DMS 273 treated with DMSO at 0.1 percent for 48 hours (cell line): ENCODE results near the gene LRP1B.
"Not testable (repeated sequence)": the region's sequence is repeated elsewhere in the genome, so short reads cannot be mapped to it uniquely, and the experiment has no call there.

Source experiments
- DNase-seq: peaks from one replicate; lab custom pipeline; 2025; lab: John Stamatoyannopoulos, UW

Gene LRP1B

GRCh38 chr2:140440815-140441214 lies 1690.0 kb downstream of the LRP1B start:
- DNase-seq = no peak

DNA sequence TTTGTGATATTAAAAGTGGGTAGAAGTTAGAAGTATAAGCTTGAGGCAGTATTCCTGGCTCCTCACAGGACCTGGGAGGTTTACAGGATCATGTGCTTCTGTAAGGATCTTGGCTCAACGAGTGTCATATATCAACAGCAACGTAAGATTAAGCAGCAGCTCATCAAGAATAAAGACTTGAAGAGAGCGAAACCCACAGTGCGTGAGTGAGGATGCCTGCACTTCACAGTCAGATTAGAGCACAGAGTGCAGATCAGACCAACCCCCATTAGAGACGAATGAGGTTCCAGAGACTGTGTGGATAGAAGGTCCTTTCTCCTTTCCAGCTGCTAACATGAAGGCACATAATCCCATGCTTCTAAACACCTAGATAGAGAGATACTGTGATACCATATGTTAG lies 1693.9 kb downstream of the LRP1B start:
- no peak for DNase-seq

DNA sequence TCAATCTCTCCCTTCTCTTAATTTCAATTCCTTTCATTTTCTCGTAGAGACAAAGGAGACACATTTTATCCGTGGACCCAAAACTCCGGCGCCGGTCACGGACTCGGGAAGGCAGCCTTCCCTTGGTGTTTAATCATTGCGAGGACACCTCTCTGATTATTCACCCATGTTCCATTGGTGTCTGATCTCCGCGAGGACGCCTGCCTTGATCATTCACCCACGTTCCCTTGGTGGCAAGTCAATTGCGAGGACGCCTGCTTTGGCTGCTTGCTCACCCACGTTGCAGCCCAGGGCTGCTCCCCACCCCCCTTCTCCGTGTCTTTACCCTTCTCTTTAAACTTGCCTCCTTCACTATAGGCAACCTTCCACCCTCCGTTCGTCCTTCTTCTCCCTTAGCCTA lies 1703.8 kb downstream of the LRP1B start:
- DNase-seq = not testable (repeated sequence)

DNA sequence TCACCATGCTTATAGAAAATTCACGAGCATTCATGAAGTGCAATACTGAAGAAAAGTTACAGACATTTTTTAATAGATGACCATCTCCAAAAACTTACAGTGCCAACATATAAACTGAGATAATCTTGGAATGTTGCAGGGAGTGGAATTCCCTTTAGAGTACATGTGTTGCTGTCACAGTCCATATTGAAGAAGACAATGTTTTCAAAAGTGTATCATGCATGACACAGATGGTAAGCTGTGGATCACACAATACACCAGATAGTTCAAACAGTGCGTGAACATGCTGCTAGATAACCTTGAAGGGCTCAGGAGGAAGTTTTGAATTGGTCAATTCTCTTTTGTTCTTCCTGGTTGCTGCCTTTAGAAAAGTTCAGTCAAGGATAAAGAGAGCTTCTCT lies 1706.3 kb downstream of the LRP1B start:
- DNase-seq = no peak

- DNase-seq = no peak
These were observed 1708.1 kb downstream of the LRP1B start for GRCh38 chr2:140422759-140423158.

- DNase-seq = no peak
These were observed 1713.3 kb downstream of the LRP1B start for GRCh38 chr2:140417504-140417903.

GRCh38 chr2:140416577-140416976 lies 1714.2 kb downstream of the LRP1B start:
- DNase-seq = no peak

DNA sequence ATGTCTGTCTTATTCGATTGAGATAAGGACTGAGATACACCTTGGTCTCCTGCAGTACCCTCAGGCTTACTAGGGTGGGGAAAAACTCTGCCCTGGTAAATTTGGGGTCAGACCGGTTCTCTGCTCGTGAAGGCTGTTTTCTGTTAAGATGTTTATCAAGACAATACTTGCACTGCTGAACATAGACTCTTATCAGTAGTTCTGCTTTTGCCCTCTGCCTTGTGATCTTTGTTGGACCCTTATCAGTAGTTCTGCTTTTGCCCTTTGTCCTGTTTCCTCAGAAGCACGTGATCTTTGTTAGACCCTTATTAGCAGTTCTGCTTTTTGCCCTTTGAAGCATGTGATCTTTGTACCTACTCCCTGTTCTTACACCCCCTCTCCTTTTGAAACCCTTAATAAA lies 1715.8 kb downstream of the LRP1B start:
- DNase-seq = not testable (repeated sequence)

- DNase-seq = no peak
These were observed 1720.1 kb downstream of the LRP1B start for GRCh38 chr2:140410695-140411094.

DNA sequence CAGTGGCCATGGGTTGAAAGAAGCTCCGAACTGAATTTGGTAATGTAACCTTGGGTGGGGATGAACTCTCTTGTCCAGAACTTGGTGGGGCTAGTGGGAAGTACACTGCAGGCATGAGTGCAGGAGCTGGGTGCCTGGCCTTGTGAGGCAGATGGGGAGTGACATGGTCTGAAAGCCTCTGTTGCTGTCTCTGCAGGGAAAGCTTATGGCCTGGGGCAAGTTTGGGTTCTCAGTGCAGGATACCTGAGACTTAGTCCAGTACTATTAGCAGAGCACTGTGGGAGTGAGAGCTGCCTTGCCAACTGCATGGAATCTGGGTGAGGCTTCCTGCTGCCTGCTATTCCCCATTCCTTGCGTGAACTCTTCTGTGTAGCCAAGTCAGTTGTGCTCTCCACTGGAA lies 1729.8 kb downstream of the LRP1B start:
- DNase-seq = no peak

DNA sequence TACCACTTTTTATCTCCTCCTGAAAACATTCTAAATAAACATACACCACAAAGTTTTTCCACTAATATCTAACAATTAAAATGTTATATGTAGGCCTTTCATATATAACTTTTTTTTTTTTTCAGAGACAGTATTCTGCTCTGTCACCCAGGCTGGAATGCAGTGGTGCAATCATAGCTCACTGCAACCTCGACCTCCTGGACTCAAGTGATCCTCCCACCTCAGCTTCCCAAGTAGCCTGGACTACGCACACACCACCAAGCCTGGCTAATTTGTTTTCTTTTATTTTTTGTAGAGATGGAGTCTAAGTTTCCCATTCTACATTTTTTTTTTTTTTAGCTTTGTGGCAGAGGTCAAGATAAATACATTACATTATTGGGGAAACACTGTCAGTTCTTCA lies 1738.0 kb downstream of the LRP1B start:
- DNase-seq = no peak

DNA sequence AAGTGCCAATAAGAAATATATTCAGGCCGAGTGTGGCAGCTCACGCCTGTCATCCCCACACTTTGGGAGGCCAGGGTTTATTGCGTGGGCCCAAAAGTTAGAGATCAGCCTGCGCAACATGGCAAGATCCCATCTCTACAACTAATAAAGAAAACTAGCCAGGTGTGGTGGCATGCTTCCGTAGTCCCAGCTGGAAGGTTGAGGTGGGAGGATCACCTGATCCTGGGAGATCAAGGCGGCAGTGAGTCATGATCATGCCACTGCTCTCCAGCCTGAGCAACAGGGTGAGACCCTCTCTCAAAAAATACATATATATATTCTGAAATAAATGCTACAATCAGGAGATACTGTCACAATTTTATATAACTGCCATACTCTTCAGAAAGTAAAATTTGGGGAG lies 1745.9 kb downstream of the LRP1B start:
- no peak for DNase-seq

GRCh38 chr2:140383781-140384180 lies 1747.0 kb downstream of the LRP1B start:
- no peak for DNase-seq

- no peak for DNase-seq
These were observed 1754.1 kb downstream of the LRP1B start for GRCh38 chr2:140376686-140377085.

DNA sequence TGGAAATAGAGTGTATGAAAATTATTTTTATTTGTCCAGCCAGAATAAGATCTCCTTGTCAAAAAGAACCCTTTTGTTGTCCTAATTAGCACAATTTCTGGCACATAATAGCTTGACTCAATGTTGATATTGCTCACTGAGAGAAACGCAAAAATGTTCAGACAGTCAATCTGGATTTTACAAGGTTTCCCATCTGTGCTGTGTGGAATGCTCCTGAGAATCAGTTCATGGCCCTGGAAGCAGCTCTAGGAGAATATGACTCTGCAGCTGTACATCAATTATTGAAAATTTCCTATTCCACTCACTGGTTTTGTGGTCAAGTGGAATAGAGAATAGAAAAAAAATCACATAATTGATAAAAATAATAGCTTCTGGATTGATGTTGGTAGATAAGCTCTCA lies 1767.7 kb downstream of the LRP1B start:
- no peak for DNase-seq

GRCh38 chr2:140362361-140362760 lies 1768.5 kb downstream of the LRP1B start:
- no peak for DNase-seq

DNA sequence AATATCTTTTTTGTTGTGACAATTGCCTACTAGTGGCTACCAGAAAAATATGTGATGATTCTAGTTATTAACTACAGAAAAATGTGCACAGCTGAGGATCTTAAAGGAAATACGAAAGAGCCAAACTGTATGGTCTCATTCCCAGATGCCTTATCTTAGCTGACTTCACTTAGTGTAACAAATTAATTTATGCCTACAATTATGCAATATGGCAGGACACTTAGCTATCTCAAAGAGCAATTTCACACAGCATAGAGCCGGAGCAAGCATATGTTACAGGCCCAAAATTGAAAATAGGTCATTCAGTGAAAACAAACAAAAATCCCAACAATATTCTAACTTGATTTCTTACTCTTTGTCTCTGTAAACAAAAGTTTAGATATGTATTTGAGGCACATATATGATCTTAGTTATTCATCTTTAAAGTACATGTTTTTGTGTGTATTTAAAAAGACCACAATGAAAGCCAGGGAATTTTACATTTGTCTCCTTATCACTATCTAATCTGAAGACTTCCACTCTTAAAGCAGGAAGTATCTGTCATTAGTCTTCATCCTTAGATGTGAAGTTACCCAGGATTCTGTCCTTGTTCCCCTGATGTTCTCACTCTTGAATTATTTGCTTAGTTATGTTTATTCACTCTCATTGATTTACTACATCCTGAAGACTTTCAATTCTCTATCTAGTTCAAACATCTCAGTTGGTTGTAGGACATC lies 1771.6 kb downstream of the LRP1B start:
- DNase-seq = no peak

- DNase-seq = no peak
These were observed 1774.1 kb downstream of the LRP1B start for GRCh38 chr2:140356697-140357096.

DNA sequence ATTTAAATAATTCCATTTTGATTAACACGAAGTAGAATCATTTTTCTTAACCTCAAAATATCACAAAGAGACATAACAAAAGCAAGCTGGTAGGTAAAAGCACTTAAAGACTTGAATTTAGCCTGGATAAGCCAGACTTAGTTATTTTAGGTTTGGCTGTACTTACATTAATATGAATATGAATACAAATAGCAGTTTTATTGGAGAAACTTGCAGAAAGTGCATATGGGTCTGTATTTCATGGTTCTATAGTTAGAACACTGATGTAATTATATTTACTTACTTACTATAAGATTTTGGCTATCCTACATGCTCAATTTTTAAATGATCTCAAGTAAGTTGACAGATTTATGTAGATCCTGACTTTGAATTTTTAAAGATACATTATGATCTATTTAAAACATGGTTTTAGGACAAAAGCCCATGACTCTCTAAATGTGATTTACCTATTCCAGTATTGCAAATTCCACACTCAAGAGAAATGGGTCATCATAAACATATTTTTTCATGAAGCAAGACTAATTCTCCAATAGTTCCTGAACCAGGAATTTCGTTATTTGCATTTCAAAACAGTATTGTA lies 1775.2 kb downstream of the LRP1B start:
- DNase-seq = no peak

DNA sequence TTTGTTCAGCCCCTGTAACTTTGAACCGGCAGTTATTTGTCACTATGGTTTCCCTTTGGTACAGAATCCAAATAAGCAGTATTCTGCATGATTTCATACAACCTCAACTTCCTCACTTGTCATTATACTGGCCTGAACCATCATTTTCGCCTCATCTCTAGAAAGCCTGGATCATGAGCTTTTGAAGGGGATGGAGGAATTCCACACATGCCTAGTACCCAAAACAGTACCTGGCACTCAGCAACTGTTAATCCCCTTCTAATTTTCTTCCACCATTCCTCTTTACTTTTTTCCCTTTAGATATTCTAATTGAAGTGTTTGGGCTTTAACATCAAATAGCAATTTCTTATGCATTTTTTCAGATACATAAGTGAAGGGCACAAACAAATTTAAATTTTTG lies 1776.3 kb downstream of the LRP1B start:
- DNase-seq = no peak

- no peak for DNase-seq
These were observed 1777.3 kb downstream of the LRP1B start for GRCh38 chr2:140353541-140353940.

DNA sequence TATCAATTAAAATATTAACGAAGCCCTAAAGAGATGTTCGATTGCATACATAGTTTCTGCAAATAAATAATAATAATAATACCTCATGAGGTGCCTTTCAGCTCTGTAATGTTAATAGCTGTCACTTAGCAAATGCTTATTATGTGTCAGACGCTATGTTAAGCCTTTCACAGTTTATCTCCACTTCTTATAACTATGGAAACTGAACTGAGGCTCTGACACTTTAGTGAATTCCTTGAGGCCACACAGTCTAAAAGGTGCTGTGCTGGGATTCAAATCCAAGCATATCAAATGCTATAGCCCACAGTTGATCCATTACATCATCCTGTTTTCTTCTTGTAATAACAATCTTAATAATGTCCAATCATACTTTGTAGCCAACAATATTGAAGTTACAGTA lies 1779.1 kb downstream of the LRP1B start:
- DNase-seq = no peak

DNA sequence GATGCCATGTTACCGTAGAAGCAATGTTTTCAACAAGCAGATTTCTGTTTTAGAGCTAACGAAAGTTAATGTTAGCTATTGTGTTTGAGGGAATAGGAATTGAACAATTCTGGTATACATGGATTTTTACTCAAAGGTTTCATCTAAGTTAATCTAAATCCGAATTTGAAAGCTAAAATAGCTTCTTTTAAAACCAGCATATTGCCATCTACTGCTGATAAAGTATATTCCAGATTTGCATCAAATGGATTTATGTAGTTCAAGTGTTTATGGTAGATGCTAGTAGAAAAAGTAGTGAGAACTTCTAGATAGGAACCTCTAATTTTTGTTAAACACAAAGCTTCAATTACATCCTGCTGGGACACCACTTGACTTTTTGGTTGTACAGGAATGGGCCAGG lies 1781.1 kb downstream of the LRP1B start:
- no peak for DNase-seq

DNA sequence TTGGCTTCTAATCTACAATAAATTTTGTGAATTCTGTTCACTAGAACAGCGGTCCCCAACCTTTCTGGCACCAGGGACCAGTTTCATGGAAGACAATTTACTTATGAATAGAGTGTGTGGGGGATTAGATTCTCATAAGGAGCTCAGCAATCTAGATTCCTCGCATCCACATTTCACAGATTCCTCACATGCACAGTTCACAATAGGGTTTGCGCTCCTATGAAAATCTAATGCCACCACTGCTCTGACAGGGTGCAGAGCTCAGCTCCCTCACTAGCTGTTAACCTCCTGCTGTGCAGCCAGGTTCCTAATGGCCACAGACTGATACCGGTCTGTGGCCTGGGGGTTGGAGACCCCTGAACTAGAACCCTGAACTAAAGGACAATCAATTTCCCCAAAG lies 1782.0 kb downstream of the LRP1B start:
- DNase-seq = no peak
